Cerebellar nuclear complex (tissue), 1 donor: ENCODE results near the gene PP2D1.
A peak's percentile ranks its signal among the peaks of the same experiment; 100 is the strongest.
"Not testable (repeated sequence)": the region's sequence is repeated elsewhere in the genome, so short reads cannot be mapped to it uniquely, and the experiment has no call there.

Experiments used
- DNase-seq, 2 experiments: peaks; one replicate each; lab custom pipeline; 2025; lab: John Stamatoyannopoulos, UW

PP2D1 gene

DNA sequence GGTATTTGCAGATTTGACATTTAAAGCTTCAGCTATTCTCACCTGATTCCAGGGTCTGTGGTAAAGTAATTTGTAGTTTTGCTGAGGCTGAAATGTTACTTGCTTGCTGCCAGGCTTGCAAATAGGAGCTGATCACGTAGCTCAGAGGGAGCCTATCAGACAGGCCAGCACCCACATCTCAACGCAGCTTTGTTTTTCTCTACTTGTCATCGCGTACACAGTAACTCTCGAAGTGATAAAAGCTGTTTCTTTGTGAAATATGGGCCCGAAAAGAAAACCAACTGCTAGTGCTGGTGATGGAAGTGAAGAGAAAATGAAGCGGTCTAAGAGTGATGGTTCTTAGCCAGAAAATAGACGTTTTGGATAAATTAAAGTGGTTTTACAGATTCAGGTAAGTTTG lies 41.7 kb downstream of the PP2D1 start:
- no peak for DNase-seq

DNA sequence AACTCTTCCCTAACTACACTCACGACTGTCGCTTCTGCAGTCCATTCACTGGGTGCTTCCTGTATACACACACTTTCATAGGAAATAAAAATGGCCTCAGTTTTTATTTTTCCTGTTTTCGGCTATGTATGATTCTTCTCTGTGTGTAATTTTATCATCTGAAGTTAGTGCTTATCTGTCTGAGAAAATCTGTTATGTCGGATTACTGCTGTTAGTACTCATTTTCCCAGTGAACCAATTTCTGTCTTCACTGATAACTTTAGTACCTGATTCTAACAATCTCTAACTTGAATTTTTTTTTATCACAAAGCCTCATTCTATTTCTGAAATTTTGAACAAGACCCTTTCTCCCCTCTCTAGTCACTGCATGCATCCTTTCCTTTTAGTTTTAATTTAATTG lies 44.3 kb downstream of the PP2D1 start:
- DNase-seq: no peak

DNA sequence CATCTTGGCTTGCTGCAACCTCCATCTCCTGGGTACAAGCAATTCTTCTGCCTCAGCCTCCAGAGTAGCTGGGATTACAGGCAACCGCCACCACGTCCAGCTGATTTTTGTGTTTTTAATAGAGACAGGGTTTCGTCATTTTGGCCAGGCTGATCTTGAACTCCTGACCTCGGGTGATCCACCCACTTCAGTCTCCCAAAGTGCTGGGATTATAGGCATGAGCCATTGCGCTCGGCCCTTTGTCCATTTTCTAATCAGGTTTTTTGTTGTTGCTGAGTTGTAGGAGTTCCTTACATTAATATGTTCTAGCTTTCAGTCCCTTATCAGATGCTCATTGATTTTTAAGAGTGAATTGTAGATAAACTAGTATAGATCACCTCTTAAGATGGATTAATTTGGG lies 44.9 kb downstream of the PP2D1 start:
- DNase-seq: no peak

DNA sequence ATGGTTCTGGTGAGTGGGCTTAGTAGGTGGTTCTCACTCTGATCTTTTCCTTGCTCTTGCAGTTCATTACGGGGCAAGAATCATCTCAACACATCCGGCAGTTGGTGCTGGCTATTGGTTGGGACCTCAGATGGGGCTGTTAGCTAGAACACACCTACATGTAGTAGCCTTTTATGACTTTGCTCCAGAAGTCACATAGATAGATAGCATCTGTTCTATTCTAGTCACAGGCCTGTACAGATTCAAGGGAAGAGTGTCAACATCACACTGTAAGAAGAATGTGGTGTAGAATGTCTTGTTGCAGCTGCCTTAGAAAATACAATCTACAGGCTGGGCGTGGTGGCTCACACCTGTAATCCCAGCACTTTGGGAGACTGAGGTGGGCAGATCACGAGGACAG lies 50.1 kb downstream of the PP2D1 start:
- DNase-seq: no peak

DNA sequence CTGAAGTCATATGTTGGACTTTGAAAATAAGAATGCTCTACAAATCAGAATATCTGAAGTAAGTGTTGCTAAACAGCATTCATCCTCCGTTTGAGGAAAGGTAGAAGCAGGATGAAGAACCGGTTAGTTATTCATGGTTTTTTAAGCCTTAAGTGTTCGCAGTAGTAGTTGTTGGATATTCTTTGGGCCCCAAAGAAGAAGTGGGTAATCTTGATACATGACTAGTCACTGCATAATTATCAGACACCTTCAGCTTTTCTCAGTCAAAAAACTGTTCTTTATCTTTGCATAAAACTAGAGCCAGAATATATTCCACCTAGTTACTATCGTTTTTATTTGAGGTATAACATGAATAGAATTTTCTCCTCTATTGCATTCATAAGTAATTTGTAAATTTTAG lies 51.4 kb downstream of the PP2D1 start:
- DNase-seq: no peak

DNA sequence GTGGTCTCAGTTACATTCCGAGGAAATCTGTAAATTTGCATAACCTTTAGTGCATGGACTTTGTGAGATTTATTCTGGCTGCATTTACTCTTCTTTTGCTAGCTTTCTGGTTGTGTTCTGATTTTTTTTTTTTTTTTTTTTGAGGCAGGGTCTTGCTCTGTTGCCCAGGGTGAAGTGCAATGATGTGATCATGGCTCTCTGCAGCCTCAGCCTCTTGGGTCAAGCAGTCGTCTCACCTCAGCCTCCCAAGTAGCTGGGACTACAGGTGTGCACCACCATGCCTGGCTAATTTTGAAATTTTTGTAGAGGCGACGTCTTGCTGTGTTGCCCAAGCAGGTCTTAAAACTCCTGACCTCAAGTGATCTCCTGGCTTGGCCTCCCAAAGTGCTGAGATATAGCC lies 52.6 kb downstream of the PP2D1 start:
- DNase-seq: no peak

DNA sequence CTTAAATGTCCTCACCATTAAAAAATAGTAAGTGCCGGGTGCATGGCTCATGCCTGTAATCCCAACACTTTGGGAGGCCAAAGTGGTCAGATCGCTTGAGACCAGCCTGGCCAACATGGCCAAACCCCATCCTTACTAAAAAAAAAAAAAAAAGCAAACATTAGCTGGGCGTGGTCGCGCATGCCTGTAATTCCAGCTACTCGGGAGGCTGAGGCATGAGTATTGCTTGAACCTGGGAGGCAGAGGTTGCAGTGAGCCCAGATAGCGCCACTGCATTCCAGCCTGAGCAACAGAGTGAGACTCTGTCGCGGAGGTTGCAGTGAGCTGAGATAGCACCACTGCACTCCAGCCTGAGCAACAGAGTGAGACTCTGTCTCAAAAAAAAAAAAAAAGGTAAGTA lies 54.7 kb downstream of the PP2D1 start:
- DNase-seq: not testable (repeated sequence)

DNA sequence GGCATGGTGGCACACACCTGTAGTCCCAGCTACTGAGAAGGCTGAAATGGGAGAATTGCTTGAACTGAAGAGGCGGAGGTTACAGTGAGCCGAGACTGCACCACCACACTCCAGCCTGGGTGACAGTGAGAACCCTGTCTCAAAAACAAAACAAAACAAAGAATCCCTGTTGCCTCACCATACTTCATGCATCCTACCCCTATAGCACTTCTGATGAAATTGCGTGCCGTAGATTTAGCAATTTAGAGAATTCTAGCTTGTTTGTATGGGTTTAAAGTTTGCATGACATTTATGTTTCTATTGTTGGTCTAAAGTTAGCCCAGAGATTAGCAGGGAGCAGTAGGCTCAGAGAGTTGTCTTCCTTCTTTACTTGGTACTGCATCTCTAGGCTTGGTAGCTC lies 57.4 kb downstream of the PP2D1 start:
- no peak for DNase-seq

DNA sequence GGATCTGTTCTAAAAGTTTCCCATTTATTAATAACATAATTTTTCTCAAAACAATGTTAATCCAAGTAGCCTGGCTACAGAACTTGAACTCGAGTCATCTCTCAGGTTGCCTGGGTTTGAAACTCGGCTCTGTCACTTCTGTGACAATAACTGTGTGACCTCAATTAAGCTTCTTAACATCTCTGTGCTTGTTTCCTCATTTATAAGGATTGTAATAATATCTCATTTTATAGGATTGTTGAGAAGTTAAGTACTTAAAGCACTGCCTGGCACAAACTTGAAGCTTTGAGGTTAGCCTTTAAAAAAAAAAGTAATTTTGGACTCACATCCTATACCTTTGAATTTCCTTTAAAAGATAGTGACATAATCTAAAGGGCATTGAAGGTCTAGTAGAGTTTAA lies 61.7 kb downstream of the PP2D1 start:
- DNase-seq: no peak

DNA sequence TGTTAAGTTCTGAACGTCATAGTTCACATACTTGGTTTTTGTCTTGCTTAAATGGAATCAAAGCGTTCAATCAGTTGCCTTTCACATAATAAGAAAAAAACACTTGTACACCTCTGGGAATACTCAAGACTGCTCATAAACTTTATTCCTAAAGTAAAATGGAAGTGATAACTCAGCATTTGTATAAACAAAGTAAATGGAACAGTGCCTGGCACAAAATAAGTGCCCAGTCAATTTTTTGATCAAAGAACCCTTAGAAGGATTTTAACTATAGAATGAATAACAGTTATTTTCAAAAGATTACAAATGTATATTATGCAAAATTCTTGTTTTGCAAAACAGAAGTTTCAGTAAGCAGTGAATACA lies 63.9 kb downstream of the PP2D1 start:
- DNase-seq: no peak

DNA sequence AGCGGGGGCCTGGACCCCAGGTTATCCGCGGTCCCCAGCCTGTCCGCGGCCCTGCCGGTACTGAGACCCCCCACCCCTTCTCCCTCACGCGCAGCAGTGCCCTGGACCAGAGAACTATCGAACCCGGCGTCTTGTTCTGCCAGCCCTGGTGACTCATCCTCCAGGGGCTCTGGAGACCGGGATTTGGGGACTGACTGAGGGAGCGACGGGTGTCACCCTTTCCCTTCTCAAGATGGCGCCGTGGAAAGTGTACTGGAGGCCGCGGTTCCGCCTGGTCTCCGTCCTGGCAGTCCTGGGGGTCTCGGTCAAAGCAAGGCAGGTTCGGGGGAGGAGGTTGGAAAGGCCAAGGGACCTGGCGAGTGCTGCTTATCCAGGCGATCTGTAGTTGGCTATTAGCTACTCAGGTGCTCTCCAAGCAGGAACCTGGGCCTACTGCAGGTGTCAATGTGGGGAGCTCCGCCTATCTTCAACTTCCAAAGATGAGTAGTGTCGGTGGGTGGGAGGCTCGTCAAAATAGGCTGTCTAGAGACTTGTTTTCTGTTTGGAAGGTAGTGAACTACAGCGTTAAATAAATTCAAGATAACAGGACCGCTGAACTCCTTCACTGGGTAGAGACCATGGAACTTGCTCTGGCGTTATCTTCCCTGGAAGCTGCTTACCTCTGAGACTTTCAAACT lies 64.4 kb downstream of the PP2D1 start:
- DNase-seq: no peak

DNA sequence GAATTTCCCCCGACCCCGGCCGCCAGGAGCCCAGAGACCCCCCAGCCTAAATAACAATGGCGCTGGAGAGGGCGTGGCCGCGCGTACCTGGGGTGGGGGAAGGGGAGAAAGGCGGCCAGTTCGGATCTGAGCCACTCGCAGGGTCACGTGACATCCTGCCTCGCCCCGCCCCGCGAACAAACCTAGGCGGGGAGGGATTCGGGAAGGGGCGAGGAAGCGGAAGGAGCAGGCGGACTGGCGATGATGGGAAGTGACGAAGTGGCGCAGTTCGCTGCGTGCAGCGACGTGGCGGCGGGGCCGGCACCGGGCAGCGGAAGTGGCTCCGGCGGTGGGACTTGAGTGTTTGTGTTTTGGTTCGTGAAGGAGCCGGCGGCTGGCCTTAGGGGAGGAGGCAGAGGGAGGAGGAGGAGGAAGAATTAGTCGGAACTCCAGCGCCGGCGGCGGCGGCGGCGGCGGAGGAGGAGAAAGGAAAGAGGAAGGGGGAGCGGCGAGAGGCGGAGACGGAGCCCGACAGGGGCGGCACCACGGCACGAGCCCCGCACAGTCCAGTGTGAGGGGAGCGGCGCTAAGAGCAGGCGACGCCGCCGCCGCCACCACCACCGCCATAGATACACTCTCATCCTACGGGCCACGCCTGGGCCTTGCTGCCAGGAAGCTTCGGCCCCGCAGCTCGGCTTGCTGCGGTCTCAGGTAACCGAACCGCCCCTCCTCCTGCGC lies 65.1 kb downstream of the PP2D1 start, which contains the start of gene RAB5A:
TSS of gene RAB5A (plus strand) at position 266 of the 717 bp plus-strand sequence. CDS start 3,802 bp downstream, outside the sequence.
- peak; percentile 82 to 96 for DNase-seq

DNA sequence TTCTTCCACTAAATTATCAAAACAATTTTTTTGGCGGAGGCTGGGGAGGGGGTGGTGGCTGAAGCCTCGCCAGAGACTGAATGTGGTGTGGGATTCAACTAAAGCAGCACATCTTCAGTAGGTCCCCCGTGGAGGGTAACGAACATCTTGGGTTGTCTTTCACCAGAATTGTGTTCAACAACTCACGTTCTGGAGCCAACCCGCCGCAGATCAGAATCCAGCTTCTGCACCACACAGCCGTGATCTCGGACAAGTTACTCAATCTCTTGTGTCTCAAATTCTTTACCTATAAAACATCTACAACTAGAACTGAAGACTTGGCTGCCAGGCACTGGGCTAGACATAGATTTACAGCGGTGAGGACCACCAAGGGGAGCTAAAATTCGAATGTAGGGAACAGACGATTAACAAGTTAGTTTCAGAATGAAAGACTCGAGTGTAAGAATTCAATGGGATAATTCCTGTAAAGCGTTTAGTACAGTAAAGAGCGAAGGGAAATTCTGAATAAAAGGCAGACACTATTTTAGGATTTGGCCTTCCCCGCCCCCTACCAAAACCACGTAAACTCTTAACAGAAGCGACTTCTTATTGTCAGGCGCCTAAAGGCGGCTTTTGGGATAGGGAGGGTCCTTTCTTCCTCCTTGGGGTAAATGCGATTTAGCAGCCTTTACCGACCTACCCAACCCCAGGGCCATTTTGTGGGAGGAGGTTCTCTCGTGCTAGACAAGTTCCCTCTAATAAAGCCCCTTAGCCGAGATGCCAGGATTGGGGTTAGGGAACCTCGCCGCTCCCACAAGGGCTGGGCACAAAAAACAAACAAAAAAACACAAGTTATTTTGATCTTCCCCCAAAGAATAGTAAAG lies 65.9 kb downstream of the PP2D1 start:
- DNase-seq: no peak

DNA sequence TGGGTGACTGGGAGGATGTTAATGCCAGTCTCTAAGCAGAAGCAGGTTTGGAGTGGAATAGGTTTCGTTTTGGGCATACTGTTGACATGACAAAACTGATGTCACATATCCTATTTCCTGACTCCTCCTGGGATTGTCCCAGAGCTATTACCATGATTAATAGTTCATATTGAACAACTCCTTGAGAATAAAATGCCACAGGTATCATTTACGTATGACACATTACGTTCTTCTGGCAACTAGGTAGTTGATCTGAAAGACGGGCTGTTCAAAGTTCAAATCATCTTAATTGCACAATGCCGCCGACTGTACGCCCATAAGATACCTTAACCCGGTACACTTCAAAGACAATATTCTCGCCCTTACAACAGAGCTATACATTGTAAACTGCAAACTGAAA lies 66.5 kb downstream of the PP2D1 start:
- no peak for DNase-seq

DNA sequence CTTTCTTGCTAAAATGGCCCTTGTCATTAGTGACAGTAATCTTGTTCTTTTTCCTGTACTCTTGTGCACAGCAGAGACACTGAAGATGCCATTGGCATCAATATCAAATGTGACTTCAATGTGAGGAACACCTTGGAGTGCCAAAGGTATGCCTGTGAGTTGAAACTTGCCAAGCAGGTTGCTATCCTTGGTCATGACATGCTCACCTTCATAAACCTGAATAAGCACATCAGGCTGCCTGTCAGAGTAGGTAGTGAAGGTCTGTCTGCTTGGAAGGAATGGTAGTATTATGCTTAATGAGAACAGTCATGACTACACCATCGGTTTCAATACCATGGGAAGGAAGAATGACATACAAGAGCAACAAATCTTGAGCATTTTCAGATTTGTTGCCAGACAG lies 71.4 kb downstream of the PP2D1 start:
- DNase-seq: no peak

DNA sequence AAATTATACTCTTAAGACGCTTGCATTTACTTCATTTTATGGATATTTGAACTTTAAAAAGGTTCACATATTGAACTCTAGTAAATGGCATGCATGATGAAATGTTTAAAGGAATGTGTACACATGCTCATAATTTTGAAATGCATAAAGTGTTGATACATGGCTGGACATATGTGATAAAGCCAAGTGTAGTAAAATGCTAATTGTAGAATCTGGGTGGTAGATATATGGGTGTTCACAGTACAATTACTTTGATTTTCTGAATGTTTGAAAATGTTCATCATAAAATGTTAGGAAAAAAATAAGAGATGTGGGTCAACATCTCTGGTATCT lies 73.8 kb downstream of the PP2D1 start:
- DNase-seq: no peak

DNA sequence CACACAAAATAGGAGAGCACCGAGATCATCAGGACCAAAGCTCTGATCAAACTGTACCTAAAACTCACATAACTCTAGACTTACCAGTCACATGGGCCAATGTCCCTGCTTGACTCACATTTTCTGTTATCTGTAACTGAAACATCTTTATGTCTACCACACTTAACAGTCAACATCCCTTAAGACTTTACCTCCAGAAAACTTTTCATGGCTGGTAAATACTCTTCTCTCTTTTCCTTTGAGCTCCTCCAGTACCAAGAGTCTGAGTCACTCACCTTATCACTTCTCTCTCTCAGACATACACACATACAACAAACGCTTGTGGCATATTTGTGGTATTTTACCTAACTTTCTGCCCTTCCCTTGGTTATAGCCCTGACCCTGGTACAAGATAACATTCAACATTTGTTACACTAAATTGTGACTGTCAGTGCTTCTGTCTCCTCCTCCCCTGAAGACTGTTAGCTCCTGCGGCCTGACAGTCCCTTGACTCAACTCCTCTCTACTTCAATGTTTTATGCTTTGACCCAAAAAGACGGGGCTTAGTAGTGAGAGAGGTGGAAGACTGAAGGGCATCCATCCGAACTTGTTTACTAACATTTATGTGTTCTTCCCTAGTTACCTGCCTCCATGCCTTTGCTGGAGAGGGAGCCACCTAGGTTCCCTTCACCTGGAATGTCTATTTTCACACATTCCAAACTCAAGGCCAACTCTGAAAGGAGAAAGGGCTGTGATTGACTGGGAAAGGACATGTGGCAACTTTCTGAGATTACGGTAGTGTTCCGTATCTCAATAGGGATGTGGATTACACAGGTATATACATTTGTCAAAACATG lies 74.4 kb downstream of the PP2D1 start:
- DNase-seq: no peak
